ENCODE data around the gene SLC16A10. TPM values are rescaled to one million over a fixed set of nuclear protein-coding genes. Genes with fewer than 3 reads are reported as not detected.
A peak's percentile ranks its signal among the peaks of the same experiment; 100 is the strongest.

Gene SLC16A10
- total and polyA plus RNA-seq, 2 experiments from 2014 or later, result 12.1 to 30.9 TPM

GRCh38 chr6:111057074-111057752 is 30.1 kb upstream of the SLC16A10 start:
- Mint-ChIP-seq H3K4me1 (0 out of 3 replicates have a peak, but pooled peaks cover 2% of the 10 kb centered on the region), H3K36me3 (ENCODE audit: low read depth) (no peaks in the 10 kb centered on the region), H3K4me3 (no peak overlapping the region), H3K27me3 (ENCODE audit: insufficient read depth, low read depth, poor library complexity) (peaks cover 7% of the 10 kb centered on the region), H3K9me3 (peaks cover 4% of the 10 kb centered on the region), H3K27ac (no peak overlapping the region)
- TF ChIP-seq EZH2phosphoT487 (IDR thresholded peaks at IDR 0.05; ENCODE audit: unreplicated experiment) (no peak), ZNF462 (CRISPR knock-in tag; IDR thresholded peaks at IDR 0.05) (no peak), ZNF114 (CRISPR knock-in tag; IDR thresholded peaks at IDR 0.05) (no peak), POLR2AphosphoS5 (IDR thresholded peaks at IDR 0.05; ENCODE audit: low read depth) (no peak)
- TF ChIP-seq, protein P1, sequence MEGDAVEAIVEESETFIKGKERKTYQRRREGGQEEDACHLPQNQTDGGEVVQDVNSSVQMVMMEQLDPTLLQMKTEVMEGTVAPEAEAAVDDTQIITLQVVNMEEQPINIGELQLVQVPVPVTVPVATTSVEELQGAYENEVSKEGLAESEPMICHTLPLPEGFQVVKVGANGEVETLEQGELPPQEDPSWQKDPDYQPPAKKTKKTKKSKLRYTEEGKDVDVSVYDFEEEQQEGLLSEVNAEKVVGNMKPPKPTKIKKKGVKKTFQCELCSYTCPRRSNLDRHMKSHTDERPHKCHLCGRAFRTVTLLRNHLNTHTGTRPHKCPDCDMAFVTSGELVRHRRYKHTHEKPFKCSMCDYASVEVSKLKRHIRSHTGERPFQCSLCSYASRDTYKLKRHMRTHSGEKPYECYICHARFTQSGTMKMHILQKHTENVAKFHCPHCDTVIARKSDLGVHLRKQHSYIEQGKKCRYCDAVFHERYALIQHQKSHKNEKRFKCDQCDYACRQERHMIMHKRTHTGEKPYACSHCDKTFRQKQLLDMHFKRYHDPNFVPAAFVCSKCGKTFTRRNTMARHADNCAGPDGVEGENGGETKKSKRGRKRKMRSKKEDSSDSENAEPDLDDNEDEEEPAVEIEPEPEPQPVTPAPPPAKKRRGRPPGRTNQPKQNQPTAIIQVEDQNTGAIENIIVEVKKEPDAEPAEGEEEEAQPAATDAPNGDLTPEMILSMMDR (conservative IDR thresholded peaks at IDR 0.05; ENCODE audit: low read depth in 2 of 2), result peak; percentile 74 to 85
- Histone ChIP-seq H3K4me1 (ENCODE audit: insufficient read depth) (no peaks in the 10 kb centered on the region), H3K36me3 (ENCODE audit: insufficient read depth) (no peaks in the 10 kb centered on the region), H2AFZ (0 out of 2 replicates have a peak overlapping the region, but pooled peaks have one; percentile 0), H3K4me2 (no peak overlapping the region), H3K79me2 (replicated peaks; ENCODE audit: insufficient read depth) (no peaks in the 10 kb centered on the region), H3K27ac (ENCODE audit: low read depth) (no peak overlapping the region), H3K27me3 (ENCODE audit: insufficient read depth) (no peaks in the 10 kb centered on the region), H3F3A (replicated peaks; ENCODE audit: low read depth) (no peaks in the 10 kb centered on the region), H4K20me1 (replicated peaks; ENCODE audit: insufficient read depth) (no peaks in the 10 kb centered on the region), H3K9me2 (ENCODE audit: insufficient read depth) (0 out of 2 replicates have a peak, but pooled peaks cover 6% of the 10 kb centered on the region), H3K4me3 (no peak overlapping the region)
- ATAC-seq (peak; percentile 85), DNase-seq (ENCODE audit: low spot score) (peak; percentile 73)

Data from GM23338 (cell line).